ENCODE data around the gene STH.

The STH gene

GRCh38 chr17:46028981-46029565, 30.0 kb downstream of the STH start:
- DNase-seq: no peak

- no peak for DNase-seq
Measured at GRCh38 chr17:46029627-46030026, 30.6 kb downstream of the STH start.

- no peak for DNase-seq
Measured at GRCh38 chr17:46030752-46031151, 31.7 kb downstream of the STH start.

GRCh38 chr17:46031440-46031839, 32.4 kb downstream of the STH start:
- DNase-seq: no peak

- no peak for DNase-seq
Measured at GRCh38 chr17:46031920-46032319, 32.9 kb downstream of the STH start.

GRCh38 chr17:46032909-46033308, 33.9 kb downstream of the STH start:
- no peak for DNase-seq

- no peak for DNase-seq
Measured at GRCh38 chr17:46033392-46033791, 34.3 kb downstream of the STH start.

- DNase-seq: peak; percentile 47
Measured at GRCh38 chr17:46035112-46035818, 36.2 kb downstream of the STH start.

- no peak for DNase-seq
Measured at GRCh38 chr17:46036491-46036890, 37.4 kb downstream of the STH start.

- DNase-seq: no peak
Measured at GRCh38 chr17:46037722-46038255, 38.7 kb downstream of the STH start.

- no peak for DNase-seq
Measured at GRCh38 chr17:46038414-46038813, 39.4 kb downstream of the STH start.

- no peak for DNase-seq
Measured at GRCh38 chr17:46038937-46039336, 39.9 kb downstream of the STH start.

GRCh38 chr17:46039592-46040186, 40.6 kb downstream of the STH start:
- DNase-seq: no peak

GRCh38 chr17:46042246-46042645, 43.2 kb downstream of the STH start:
- no peak for DNase-seq

- no peak for DNase-seq
Measured at GRCh38 chr17:46042925-46043324, 43.9 kb downstream of the STH start.

GRCh38 chr17:46043606-46044005, 44.6 kb downstream of the STH start:
- no peak for DNase-seq

GRCh38 chr17:46044286-46044928, 45.4 kb downstream of the STH start:
- DNase-seq: peak; percentile 67

- no peak for DNase-seq
Measured at GRCh38 chr17:46044989-46045388, 45.9 kb downstream of the STH start.

- no peak for DNase-seq
Measured at GRCh38 chr17:46045639-46046038, 46.6 kb downstream of the STH start.

- DNase-seq: no peak
Measured at GRCh38 chr17:46046957-46047356, 47.9 kb downstream of the STH start.

- no peak for DNase-seq
Measured at GRCh38 chr17:46047398-46047797, 48.3 kb downstream of the STH start.

GRCh38 chr17:46047856-46048255, 48.8 kb downstream of the STH start:
- DNase-seq: no peak

All from CD4-positive, alpha-beta T cell treated with Interleukin-12 subunit alpha and Interleukin-12 subunit beta, for 1 hour (primary cell).